ENCODE results near the gene RPL27.

Gene RPL27

GRCh38 chr17:43024407-43025289 lies 26.4 kb downstream of the RPL27 start, which contains the start of gene RND2:
TSS of gene RND2 (plus strand) at chr17:43025231. CDS start at chr17:43025348, 117 bp downstream.
- Histone ChIP-seq H3K36me3 (ENCODE audit: control insufficient read depth, insufficient read depth, low read length) (no peaks in the 10 kb centered on the region), H3K4me3 (replicated peaks; ENCODE audit: low read depth, low read length) (peak within 1 kb of the TSS; percentile 56), H3K27me3 (replicated peaks; ENCODE audit: control insufficient read depth, insufficient read depth, low read length) (peaks cover 1% of the 10 kb centered on the region; the same call in 1 of the 2 replicates)
- peak; percentile 78 for TF ChIP-seq CTCF (IDR thresholded peaks at IDR 0.05; ENCODE audit: insufficient read depth, low read length, poor library complexity, severe bottlenecking)
- peak; percentile 73 for DNase-seq (ENCODE audit: extremely low read depth, insufficient read length)

GRCh38 chr17:43025290-43025657 lies 27.1 kb downstream of the RPL27 start:
- no peak for TF ChIP-seq CTCF (IDR thresholded peaks at IDR 0.05; ENCODE audit: insufficient read depth, low read length, poor library complexity, severe bottlenecking)
- peaks cover 1% of the 10 kb centered on the region; the same call in 1 of the 2 replicates for H3K27me3 ChIP-seq (replicated peaks; ENCODE audit: control insufficient read depth, insufficient read depth, low read length)
- DNase-seq (ENCODE audit: extremely low read depth, insufficient read length): no peak
- H3K4me3 ChIP-seq (replicated peaks; ENCODE audit: low read depth, low read length): no peak overlapping the region
- H3K36me3 ChIP-seq (ENCODE audit: control insufficient read depth, insufficient read depth, low read length): no peaks in the 10 kb centered on the region

- TF ChIP-seq CTCF (IDR thresholded peaks at IDR 0.05; ENCODE audit: insufficient read depth, low read length, poor library complexity, severe bottlenecking): no peak
- no peaks in the 10 kb centered on the region for H3K36me3 ChIP-seq (ENCODE audit: control insufficient read depth, insufficient read depth, low read length)
- no peak for DNase-seq (ENCODE audit: extremely low read depth, insufficient read length)
- no peak overlapping the region for H3K4me3 ChIP-seq (replicated peaks; ENCODE audit: low read depth, low read length)
- peaks cover 1% of the 10 kb centered on the region; the same call in 1 of the 2 replicates for H3K27me3 ChIP-seq (replicated peaks; ENCODE audit: control insufficient read depth, insufficient read depth, low read length)
These were observed 27.7 kb downstream of the RPL27 start for GRCh38 chr17:43025766-43026537.

GRCh38 chr17:43026595-43026994 lies 28.4 kb downstream of the RPL27 start:
- no peak for TF ChIP-seq CTCF (IDR thresholded peaks at IDR 0.05; ENCODE audit: insufficient read depth, low read length, poor library complexity, severe bottlenecking)
- H3K27me3 ChIP-seq (replicated peaks; ENCODE audit: control insufficient read depth, insufficient read depth, low read length): peaks cover 1% of the 10 kb centered on the region; the same call in 1 of the 2 replicates
- H3K4me3 ChIP-seq (replicated peaks; ENCODE audit: low read depth, low read length): no peak overlapping the region
- no peaks in the 10 kb centered on the region for H3K36me3 ChIP-seq (ENCODE audit: control insufficient read depth, insufficient read depth, low read length)
- DNase-seq (ENCODE audit: extremely low read depth, insufficient read length): no peak

- no peak for DNase-seq (ENCODE audit: extremely low read depth, insufficient read length)
- no peak for TF ChIP-seq CTCF (IDR thresholded peaks at IDR 0.05; ENCODE audit: insufficient read depth, low read length, poor library complexity, severe bottlenecking)
- H3K4me3 ChIP-seq (replicated peaks; ENCODE audit: low read depth, low read length): no peak overlapping the region
These were observed 29.1 kb downstream of the RPL27 start for GRCh38 chr17:43027091-43028032.

More at GRCh38 chr17:43027091-43028032, 29.1 kb downstream of the RPL27 start:
- peaks cover 1% of the 10 kb centered on the region; the same call in 1 of the 2 replicates for H3K27me3 ChIP-seq (replicated peaks; ENCODE audit: control insufficient read depth, insufficient read depth, low read length)
- H3K36me3 ChIP-seq (ENCODE audit: control insufficient read depth, insufficient read depth, low read length): no peaks in the 10 kb centered on the region
